Psoas muscle (tissue), 8 donors: ENCODE measurements around the gene GRID1. TPM values are rescaled to one million over a fixed set of nuclear protein-coding genes. Genes with fewer than 3 reads are reported as not detected.

Source experiments
- ATAC-seq, 4 donors: fragments of 200-7000 bp; cut with Tn5 transposase; one replicate each; pipeline ENCODE4 v1.9.1; 2020; ENCODE audit warnings: moderate library complexity in 3 of 4, mild to moderate bottlenecking in 2 of 4
- DNase-seq, 2 donors: peaks; one replicate each; pipeline ENCODE4 v3.0.0-alpha.2; 2020
- H3K27ac ChIP-seq: fragments of 200-600 bp; one replicate; pipeline ENCODE4 v1.8.0; 2022
- H3K27me3 ChIP-seq, 3 donors: fragments of 200-600 bp in 1 of 3; one replicate each; pipeline versions ENCODE4 v1.6.1 to v1.8.0; 2013 to 2022; ENCODE audit warnings: low read length in 2 of 3, mild to moderate bottlenecking in 2 of 3, moderate library complexity in 1 of 3; ENCODE audit not compliant: insufficient read depth in 3 of 3
- H3K36me3 ChIP-seq, 2 donors: fragments of 200-600 bp in 1 of 2; one replicate each; pipeline versions ENCODE4 v1.6.1 to v1.8.0; 2013 to 2022; ENCODE audit warnings: low read depth in 1 of 2, mild to moderate bottlenecking in 1 of 2, moderate library complexity in 1 of 2; ENCODE audit not compliant: insufficient read depth in 1 of 2
- H3K4me1 ChIP-seq: fragments of 200-600 bp; one replicate; pipeline ENCODE4 v1.8.0; 2022
- H3K4me3 ChIP-seq: fragments of 200-600 bp; one replicate; pipeline ENCODE4 v1.8.0; 2022; ENCODE audit warnings: mild to moderate bottlenecking
- H3K9me3 ChIP-seq: fragments of 200-600 bp; one replicate; pipeline ENCODE4 v1.8.0; 2022
- WGBS, 3 donors: extraction: QIAGEN DNeasy Blood & Tissue Kit; methylation state at CpG; one replicate each; pipeline versions ENCODE4 v1.1.6 to v1.1.7; 2013; 5-methylcytosine and 5-hydroxymethylcytosine counted together
- intact Hi-C, 2 donors: fragments of 100-400 bp; cut with DNase I; formaldehyde crosslinking; loops; one replicate each; pipeline versions ENCODE4 v1.11.0 to v1.14.2; 2022
- polyA plus RNA-seq, 3 donors: library from polyadenylated mRNA; stranded (reverse); fragments of 200-250 nt; gene quantifications; one replicate each; pipeline ENCODE4 v1.2.3, GENCODE V29; 2013
- total RNA-seq, 4 donors: library from RNA; stranded (reverse); fragmentation: NEBNext Ultra II Directional in 2 of 4; extraction: Animal tissue kit (Norgen Biotek cat#: 25700) in 2 of 4; gene quantifications; one replicate each; pipeline versions ENCODE4 v1.2.1 to v1.2.4, GENCODE V29; 2021 to 2023
- TF ChIP-seq, protein P1 (sequence below): fragments of 200-600 bp; IDR thresholded peaks from one replicate; pipeline ENCODE4 v1.8.0; 2022; ENCODE audit warnings: antibody characterized with exemption
- donor health status: healthy with polysubstance abuse.
- donor health status: DM: no; HTN: no; CAD: no; lungs with moderate emphysema.
- donor health status: Bipolar disorder and iron deficiency.
- donor health status: healthy.
- donor health status: DM: yes; HTN: yes; CAD: no.
- donor health status: DM: no; HTN: no; CAD: no.
- donor health status: DM: no; HTN: no; CAD: no.
- donor health status: DM: yes; HTN: yes; CAD: no.

GRID1 gene
- total and polyA plus RNA-seq, 7 donors = 0.17 to 0.56 (median 0.24) TPM

DNA sequence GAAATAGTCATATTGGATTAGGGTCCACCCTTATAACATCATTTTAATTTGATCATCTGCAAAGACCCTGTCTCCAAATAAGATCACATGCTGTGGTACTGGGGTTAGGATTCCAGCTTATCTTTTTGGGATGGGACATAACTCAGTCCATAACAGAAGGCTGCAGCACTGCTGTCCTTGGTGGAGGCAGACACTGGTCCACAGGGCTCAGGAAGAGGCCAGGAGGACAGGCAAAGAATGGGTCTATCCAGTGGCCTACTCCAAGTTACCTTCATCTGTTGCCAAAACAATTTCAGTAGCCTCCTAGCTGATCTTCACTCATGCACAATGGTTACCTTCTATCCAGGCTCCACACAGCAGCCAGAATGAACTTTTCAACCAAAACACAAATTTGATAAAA is 387.0 kb downstream of the GRID1 start:
- Histone ChIP-seq H3K4me3 (no peak overlapping the region), H3K36me3 (no peaks in the 10 kb centered on the region), H3K27ac (no peak overlapping the region), H3K4me1 (no peaks in the 10 kb centered on the region), H3K9me3 (no peaks in the 10 kb centered on the region), H3K27me3 (no peaks in the 10 kb centered on the region)
- TF ChIP-seq, protein P1, sequence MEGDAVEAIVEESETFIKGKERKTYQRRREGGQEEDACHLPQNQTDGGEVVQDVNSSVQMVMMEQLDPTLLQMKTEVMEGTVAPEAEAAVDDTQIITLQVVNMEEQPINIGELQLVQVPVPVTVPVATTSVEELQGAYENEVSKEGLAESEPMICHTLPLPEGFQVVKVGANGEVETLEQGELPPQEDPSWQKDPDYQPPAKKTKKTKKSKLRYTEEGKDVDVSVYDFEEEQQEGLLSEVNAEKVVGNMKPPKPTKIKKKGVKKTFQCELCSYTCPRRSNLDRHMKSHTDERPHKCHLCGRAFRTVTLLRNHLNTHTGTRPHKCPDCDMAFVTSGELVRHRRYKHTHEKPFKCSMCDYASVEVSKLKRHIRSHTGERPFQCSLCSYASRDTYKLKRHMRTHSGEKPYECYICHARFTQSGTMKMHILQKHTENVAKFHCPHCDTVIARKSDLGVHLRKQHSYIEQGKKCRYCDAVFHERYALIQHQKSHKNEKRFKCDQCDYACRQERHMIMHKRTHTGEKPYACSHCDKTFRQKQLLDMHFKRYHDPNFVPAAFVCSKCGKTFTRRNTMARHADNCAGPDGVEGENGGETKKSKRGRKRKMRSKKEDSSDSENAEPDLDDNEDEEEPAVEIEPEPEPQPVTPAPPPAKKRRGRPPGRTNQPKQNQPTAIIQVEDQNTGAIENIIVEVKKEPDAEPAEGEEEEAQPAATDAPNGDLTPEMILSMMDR = no peak
- DNase-seq (no peak), ATAC-seq (no peak)
- intact Hi-C loops = no loop called here

DNA sequence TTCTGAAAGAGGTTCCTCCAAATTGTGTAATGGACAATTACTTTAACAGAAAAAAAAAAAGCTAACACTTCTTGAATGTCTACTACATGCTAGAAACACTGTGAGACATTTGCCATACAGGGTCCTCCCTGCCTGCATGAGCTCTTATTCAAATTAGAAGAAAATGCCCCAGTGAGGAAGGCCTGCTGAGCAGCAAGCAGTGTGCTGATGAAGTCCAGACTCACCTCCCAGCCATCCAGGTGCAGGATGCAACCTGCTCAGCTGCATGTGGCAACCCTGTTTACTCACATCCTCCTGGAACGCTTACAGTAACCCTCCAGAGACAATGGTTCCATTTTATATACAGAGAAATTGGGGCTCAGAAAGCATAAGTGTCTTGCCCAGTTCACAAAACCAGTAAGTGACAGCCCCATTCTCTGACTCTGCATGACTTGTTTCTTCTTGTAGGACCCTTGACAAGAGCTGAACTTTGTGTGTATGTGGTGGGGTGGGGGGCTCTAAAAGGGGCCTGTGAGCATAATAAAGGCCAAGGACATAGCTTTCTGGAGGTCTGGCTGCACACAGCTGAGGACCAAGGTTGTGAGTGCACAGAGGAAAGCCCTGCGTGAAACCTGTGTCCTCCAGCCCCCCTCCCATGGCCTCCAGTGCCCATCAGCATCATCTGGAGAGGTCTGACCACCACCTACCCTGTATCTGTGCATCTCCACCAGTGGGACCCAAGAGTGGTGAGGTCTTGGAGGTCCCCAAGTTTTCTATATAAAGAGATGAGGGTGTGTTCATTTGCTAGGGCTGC is 387.8 kb downstream of the GRID1 start:
- 63 to 79% (median 70%) methylated on average over 2 of the region's 2 CpGs for WGBS, 3 donors
- intact Hi-C loops = no loop called here

DNA sequence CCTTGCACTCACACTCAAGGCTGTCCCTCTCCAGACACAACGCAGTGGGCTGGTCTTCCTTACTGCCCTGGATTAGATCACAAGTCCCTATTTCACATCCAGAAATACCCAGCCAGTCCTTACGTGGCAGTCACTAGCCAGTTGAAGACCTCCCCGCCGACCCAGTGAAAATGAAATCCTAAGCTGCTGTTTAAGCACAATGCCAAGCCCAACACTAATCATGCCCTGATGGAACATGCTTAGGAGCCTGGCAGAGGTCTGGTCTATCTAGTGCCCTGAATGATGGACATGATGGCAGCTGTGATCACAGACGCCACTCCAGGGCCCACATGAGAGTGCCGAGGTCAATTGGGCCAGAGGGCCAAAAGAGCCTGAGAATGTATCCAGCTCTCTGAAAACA is 389.0 kb downstream of the GRID1 start:
- TF ChIP-seq, protein P1 = no peak
- no peak overlapping the region for H3K4me3 ChIP-seq
- H3K27ac ChIP-seq = no peak overlapping the region
- no peak for DNase-seq
- no peaks in the 10 kb centered on the region for H3K9me3 ChIP-seq
- H3K36me3 ChIP-seq = no peaks in the 10 kb centered on the region
- intact Hi-C loops = no loop called here
- WGBS, 3 donors = 67 to 81% (median 79%) methylated on average over 6 of the region's 6 CpGs
- ATAC-seq = no peak
- no peaks in the 10 kb centered on the region for H3K27me3 ChIP-seq
- H3K4me1 ChIP-seq = no peaks in the 10 kb centered on the region

More for the DNA sequence above, 387.8 kb downstream of the GRID1 start:
- no peak overlapping the region for H3K4me3 ChIP-seq
- H3K4me1 ChIP-seq = no peaks in the 10 kb centered on the region
- TF ChIP-seq, protein P1 = no peak
- H3K36me3 ChIP-seq = no peaks in the 10 kb centered on the region
- H3K27me3 ChIP-seq = no peaks in the 10 kb centered on the region
- ATAC-seq (no peak), DNase-seq (no peak)
- no peak overlapping the region for H3K27ac ChIP-seq
- H3K9me3 ChIP-seq = no peaks in the 10 kb centered on the region

DNA sequence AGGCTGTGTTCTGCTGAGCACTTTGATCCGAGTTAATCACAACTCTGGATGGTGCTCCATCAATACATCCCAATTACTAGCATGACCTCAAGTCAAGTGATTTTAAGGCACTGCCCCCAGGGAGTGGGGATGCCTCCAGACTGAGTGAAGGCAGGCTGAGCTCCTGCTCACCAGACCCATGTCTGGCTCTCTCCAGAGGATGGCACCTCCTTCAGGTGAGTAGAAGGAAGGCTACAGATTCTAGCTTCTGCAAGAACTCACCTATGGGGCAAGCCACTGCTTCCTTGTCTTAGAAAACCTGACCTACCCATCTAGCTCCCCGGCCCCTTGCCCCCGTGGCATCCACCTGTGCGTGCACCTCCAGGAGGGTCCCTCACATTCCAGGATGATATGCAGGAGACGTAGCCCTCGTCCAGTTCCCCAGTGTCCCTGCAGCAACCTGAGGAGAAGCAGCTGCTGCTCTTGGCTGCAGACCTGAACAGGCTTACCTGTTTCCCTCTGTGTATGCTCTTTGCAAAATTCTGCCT is 390.3 kb downstream of the GRID1 start:
- Histone ChIP-seq H3K9me3 (peaks cover 6% of the 10 kb centered on the region), H3K36me3 (no peaks in the 10 kb centered on the region), H3K27ac (no peak overlapping the region), H3K4me1 (no peaks in the 10 kb centered on the region), H3K27me3 (no peaks in the 10 kb centered on the region), H3K4me3 (no peak overlapping the region)
- intact Hi-C loops = no loop called here
- ATAC-seq = no peak
- TF ChIP-seq, protein P1 = no peak
- DNase-seq = no peak
- 70 to 85% (median 85%) methylated on average over 6 of the region's 6 CpGs for WGBS, 3 donors

DNA sequence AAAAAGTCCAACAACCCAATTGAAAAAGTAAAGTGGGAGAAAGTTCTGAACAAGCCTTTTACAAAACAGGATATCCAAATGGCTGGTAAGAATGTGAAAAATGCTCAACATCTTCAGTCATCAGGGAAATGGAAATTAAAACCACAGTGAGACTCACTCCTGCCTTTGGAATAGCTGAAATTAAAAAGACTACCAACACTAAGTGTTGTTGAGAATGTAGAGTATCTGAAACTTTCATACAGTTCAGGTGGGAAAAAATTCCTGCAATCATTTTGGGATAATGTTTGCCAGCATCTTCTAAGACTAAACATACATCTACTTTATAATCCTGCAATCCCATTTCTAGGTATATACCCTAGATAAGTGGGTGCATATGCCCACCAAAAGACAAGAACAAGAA is 395.1 kb downstream of the GRID1 start:
- intact Hi-C loops = no loop called here
- ATAC-seq = no peak
- TF ChIP-seq, protein P1 = no peak
- no peaks in the 10 kb centered on the region for H3K4me1 ChIP-seq
- H3K27me3 ChIP-seq = no peaks in the 10 kb centered on the region
- DNase-seq = no peak
- no peak overlapping the region for H3K4me3 ChIP-seq
- peaks cover 24% of the 10 kb centered on the region for H3K9me3 ChIP-seq
- H3K36me3 ChIP-seq = no peaks in the 10 kb centered on the region
- no peak overlapping the region for H3K27ac ChIP-seq
